Measurements from ENCODE around the gene ANP32A. TPM values are rescaled to one million over a fixed set of nuclear protein-coding genes. Genes with fewer than 3 reads are reported as not detected.
A peak's percentile ranks its signal among the peaks of the same experiment; 100 is the strongest.

Gene ANP32A
- total RNA-seq, 1 donor from 2014 or later = 129 TPM

- TF ChIP-seq CTCF (IDR thresholded peaks at IDR 0.05) = no peak
- ATAC-seq = no peak
- Histone ChIP-seq H3K36me3 (no peaks in the 10 kb centered on the region), H3K27ac (no peak overlapping the region), H3K27me3 (ENCODE audit: low read depth) (peaks cover 57% of the 10 kb centered on the region), H3K9me3 (no peaks in the 10 kb centered on the region), H3K4me3 (no peak overlapping the region), H3K4me1 (peaks cover 7% of the 10 kb centered on the region)
- DNase-seq = no peak
- intact Hi-C loops (cut with DNase I) = no loop called here
Observed at GRCh38 chr15:68842958-68843357, 22.3 kb upstream of the ANP32A start.

GRCh38 chr15:68834346-68834745, 13.7 kb upstream of the ANP32A start:
- H3K27ac ChIP-seq = no peak overlapping the region

GRCh38 chr15:68833700-68834331, 13.1 kb upstream of the ANP32A start:
- intact Hi-C loops (cut with DNase I) = no loop called here
- Histone ChIP-seq H3K27ac (no peak overlapping the region), H3K27me3 (ENCODE audit: low read depth) (peaks cover 5% of the 10 kb centered on the region), H3K36me3 (no peaks in the 10 kb centered on the region), H3K9me3 (no peaks in the 10 kb centered on the region), H3K4me1 (peaks cover 9% of the 10 kb centered on the region), H3K4me3 (no peak overlapping the region)
- TF ChIP-seq CTCF (IDR thresholded peaks at IDR 0.05) = no peak
- DNase-seq (no peak), ATAC-seq (peak in 1 of 2 donors; percentile 45)

More at GRCh38 chr15:68834346-68834745, 13.7 kb upstream of the ANP32A start:
- no peak for TF ChIP-seq CTCF (IDR thresholded peaks at IDR 0.05)
- Histone ChIP-seq H3K27me3 (ENCODE audit: low read depth) (peaks cover 5% of the 10 kb centered on the region), H3K36me3 (no peaks in the 10 kb centered on the region), H3K4me3 (no peak overlapping the region), H3K9me3 (no peaks in the 10 kb centered on the region), H3K4me1 (peaks cover 9% of the 10 kb centered on the region)
- DNase-seq (peak; percentile 48), ATAC-seq (peak; percentile 33 to 65)
- intact Hi-C loops (cut with DNase I) = no loop called here

GRCh38 chr15:68830141-68830785, 9.6 kb upstream of the ANP32A start:
- Histone ChIP-seq H3K4me3 (no peak overlapping the region), H3K27ac (no peak overlapping the region), H3K27me3 (ENCODE audit: low read depth) (peaks cover 5% of the 10 kb centered on the region), H3K4me1 (peaks cover 9% of the 10 kb centered on the region), H3K36me3 (no peaks in the 10 kb centered on the region), H3K9me3 (no peaks in the 10 kb centered on the region)
- intact Hi-C loops (cut with DNase I) = no loop called here
- TF ChIP-seq CTCF (IDR thresholded peaks at IDR 0.05) = no peak
- ATAC-seq (no peak), DNase-seq (no peak)

GRCh38 chr15:68829068-68829467, 8.4 kb upstream of the ANP32A start:
- DNase-seq = no peak
- Histone ChIP-seq H3K9me3 (no peaks in the 10 kb centered on the region), H3K27ac (no peak overlapping the region), H3K27me3 (ENCODE audit: low read depth) (peaks cover 5% of the 10 kb centered on the region), H3K36me3 (no peaks in the 10 kb centered on the region), H3K4me3 (no peak overlapping the region), H3K4me1 (peaks cover 2% of the 10 kb centered on the region)
- peak; percentile 53 for TF ChIP-seq CTCF (IDR thresholded peaks at IDR 0.05)
- intact Hi-C loops (cut with DNase I) = no loop called here
- peak; percentile 51 to 65 for ATAC-seq
